ENCODE data around the gene SCIN.

DNA sequence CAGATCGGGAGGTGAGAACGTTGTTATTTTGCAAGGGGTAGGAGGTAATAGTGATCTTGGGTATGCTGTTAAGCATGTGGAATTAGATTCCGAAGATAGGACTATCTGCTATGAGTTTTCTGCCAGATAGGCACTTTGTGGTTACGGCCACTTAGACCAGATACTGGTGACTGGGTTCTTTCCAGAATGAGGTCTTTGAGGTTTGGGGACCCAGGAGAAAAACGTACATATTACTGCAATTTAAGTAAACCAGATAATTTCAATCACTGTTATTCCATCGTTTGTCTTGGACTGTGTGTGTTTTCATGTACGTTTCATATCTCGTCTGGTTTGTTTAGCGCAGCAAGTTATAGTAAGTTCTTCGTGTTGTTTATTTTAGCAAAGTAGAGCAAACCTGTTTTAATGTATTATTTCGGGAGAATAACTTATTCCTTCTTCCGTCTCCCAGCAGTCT lies 117.2 kb downstream of the SCIN start:
- TF ChIP-seq, protein P1, sequence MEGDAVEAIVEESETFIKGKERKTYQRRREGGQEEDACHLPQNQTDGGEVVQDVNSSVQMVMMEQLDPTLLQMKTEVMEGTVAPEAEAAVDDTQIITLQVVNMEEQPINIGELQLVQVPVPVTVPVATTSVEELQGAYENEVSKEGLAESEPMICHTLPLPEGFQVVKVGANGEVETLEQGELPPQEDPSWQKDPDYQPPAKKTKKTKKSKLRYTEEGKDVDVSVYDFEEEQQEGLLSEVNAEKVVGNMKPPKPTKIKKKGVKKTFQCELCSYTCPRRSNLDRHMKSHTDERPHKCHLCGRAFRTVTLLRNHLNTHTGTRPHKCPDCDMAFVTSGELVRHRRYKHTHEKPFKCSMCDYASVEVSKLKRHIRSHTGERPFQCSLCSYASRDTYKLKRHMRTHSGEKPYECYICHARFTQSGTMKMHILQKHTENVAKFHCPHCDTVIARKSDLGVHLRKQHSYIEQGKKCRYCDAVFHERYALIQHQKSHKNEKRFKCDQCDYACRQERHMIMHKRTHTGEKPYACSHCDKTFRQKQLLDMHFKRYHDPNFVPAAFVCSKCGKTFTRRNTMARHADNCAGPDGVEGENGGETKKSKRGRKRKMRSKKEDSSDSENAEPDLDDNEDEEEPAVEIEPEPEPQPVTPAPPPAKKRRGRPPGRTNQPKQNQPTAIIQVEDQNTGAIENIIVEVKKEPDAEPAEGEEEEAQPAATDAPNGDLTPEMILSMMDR (IDR thresholded peaks at IDR 0.05): no peak
- TF ChIP-seq POLR2A (IDR thresholded peaks at IDR 0.05): no peak

Data from adrenal gland (tissue), 5 donors.